GM12878 (cell line): Measurements from ENCODE around the gene SRPK3. TPM values are rescaled to one million over a fixed set of nuclear protein-coding genes. Genes with fewer than 3 reads are reported as not detected.

Source experiments
- ATAC-seq: fragments of 200-7000 bp; cut with Tn5 transposase; 3 replicates; pipeline ENCODE4 v1.9.1; 2020; ENCODE audit warnings: mild to moderate bottlenecking, moderate library complexity
- BruUV-seq: library from RNA; stranded (reverse); fragments of 400-500 nt; replicated peaks from 2 replicates; lab custom pipeline; 2021; lab: Mats Ljungman, UMichigan
- CTCF ChIA-PET: fragments of 300-600 bp; sonication (Branson Sonifier 250); formaldehyde crosslinking; extraction: SDS; loops from one replicate; lab custom pipeline; 2021; ENCODE audit warnings: inconsistent platforms; lab: Yijun Ruan, JAX
- POLR2A ChIA-PET: fragments of 350-600 bp; formaldehyde crosslinking; extraction: SDS; loops from one replicate; lab custom pipeline; 2021; ENCODE audit warnings: inconsistent platforms; lab: Charles Lee
- RAD21 ChIA-PET: fragments of 300-600 bp; sonication (Branson Sonifier 250); formaldehyde crosslinking; loops from one replicate; lab custom pipeline; 2023; ENCODE audit warnings: antibody characterized with exemption; ENCODE audit not compliant: unreplicated experiment; lab: Charles Lee
- SMC1A ChIA-PET: fragments of 300-600 bp; sonication (Branson Sonifier 250); formaldehyde crosslinking; loops from one replicate; lab custom pipeline; 2023; ENCODE audit not compliant: unreplicated experiment, uncharacterized antibody; lab: Charles Lee
- DNase-seq: peaks from one replicate; pipeline ENCODE4 v3.0.0-alpha.2; 2011; ENCODE audit warnings: low read depth, low spot score
- FAIRE-seq: peaks from 3 replicates; lab custom pipeline; 2011; peaks lifted over from hg19 to GRCh38; lab: Jason Lieb, UNC
- H2AFZ ChIP-seq: 2 replicates; pipeline ENCODE4 v1.6.0; 2011; ENCODE audit warnings: low read depth, low read length, control low read depth; ENCODE audit not compliant: control insufficient read depth
- H3K27ac ChIP-seq: 2 replicates; pipeline ENCODE4 v1.5.1; 2011; ENCODE audit warnings: control low read depth; ENCODE audit not compliant: control insufficient read depth, insufficient read depth
- H3K27me3 ChIP-seq, 2 experiments: replicated peaks in 1 of 2; 2 replicates each; pipeline versions ENCODE4 v1.6.0 to v1.6.1; 2011; ENCODE audit warnings: low read length in 1 of 2; ENCODE audit not compliant: control insufficient read depth in 2 of 2, insufficient read depth in 2 of 2
- H3K36me3 ChIP-seq, 2 experiments: 2 replicates each; pipeline ENCODE4 v1.5.1; 2011; ENCODE audit warnings: low read length in 1 of 2; ENCODE audit not compliant: control insufficient read depth in 2 of 2, insufficient read depth in 2 of 2
- H3K4me1 ChIP-seq: 2 replicates; pipeline ENCODE4 v1.6.1; 2011; ENCODE audit warnings: mild to moderate bottlenecking, low read length, moderate library complexity, mixed read lengths; ENCODE audit not compliant: control insufficient read depth, insufficient read depth
- H3K4me2 ChIP-seq: 2 replicates; pipeline ENCODE4 v1.6.0; 2011; ENCODE audit warnings: control low read depth; ENCODE audit not compliant: control insufficient read depth, insufficient read depth
- H3K4me3 ChIP-seq: fragments of 200-600 bp; sonication (generic); 2 replicates; pipeline ENCODE4 v1.5.1; 2016
- H3K79me2 ChIP-seq: 2 replicates; pipeline ENCODE4 v1.6.0; 2011; ENCODE audit warnings: low read length; ENCODE audit not compliant: control insufficient read depth, insufficient read depth
- H3K9ac ChIP-seq: 2 replicates; pipeline ENCODE4 v1.8.0; 2011; ENCODE audit warnings: low read length, control low read depth, mixed read lengths; ENCODE audit not compliant: control insufficient read depth, insufficient read depth
- H3K9me3 ChIP-seq: replicated peaks from 3 replicates; pipeline ENCODE4 v1.5.1; 2011; ENCODE audit warnings: mild to moderate bottlenecking, low read length; ENCODE audit not compliant: control insufficient read depth, insufficient read depth
- H4K20me1 ChIP-seq: 2 replicates; pipeline ENCODE4 v1.6.0; 2011; ENCODE audit not compliant: control insufficient read depth, insufficient read depth
- ATF7 ChIP-seq: fragments of 450-650 bp; IDR thresholded peaks from 2 replicates; pipeline ENCODE4 v1.6.1; 2016; ENCODE audit warnings: low read depth, mild to moderate bottlenecking
- EP300 ChIP-seq, 2 experiments: fragments of 150-350 bp in 1 of 2; IDR thresholded peaks; 2 replicates each; pipeline ENCODE4 v1.6.1; 2011 to 2012; ENCODE audit warnings: low read depth in 2 of 2, low read length in 2 of 2, borderline replicate concordance in 1 of 2, improper control_type of control experiment in 1 of 2, inconsistent platforms in 1 of 2; ENCODE audit not compliant: control insufficient read depth in 1 of 2
- JUND ChIP-seq: IDR thresholded peaks from 2 replicates; pipeline ENCODE4 v1.6.1; 2012; ENCODE audit warnings: low read depth, mild to moderate bottlenecking, low read length, improper control_type of control experiment, moderate library complexity
- MYB ChIP-seq: fragments of 150-350 bp; IDR thresholded peaks from 2 replicates; pipeline ENCODE4 v1.6.1; 2014; ENCODE audit warnings: mild to moderate bottlenecking, low read depth, low read length, borderline replicate concordance
- POLR2AphosphoS2 ChIP-seq: IDR thresholded peaks from 2 replicates; pipeline ENCODE4 v1.6.1; 2011; ENCODE audit warnings: low read depth, mild to moderate bottlenecking, low read length, improper control_type of control experiment, moderate library complexity
- RFX5 ChIP-seq: IDR thresholded peaks from 2 replicates; pipeline ENCODE4 v1.6.1; 2011; ENCODE audit warnings: low read depth, low read length, improper control_type of control experiment
- SPI1 ChIP-seq: IDR thresholded peaks from 2 replicates; pipeline ENCODE4 v1.6.1; 2011; ENCODE audit warnings: low read depth, mild to moderate bottlenecking, low read length, moderate library complexity, borderline replicate concordance; ENCODE audit not compliant: insufficient read depth
- ZNF687 ChIP-seq: fragments of 450-650 bp; IDR thresholded peaks from 2 replicates; pipeline ENCODE4 v1.6.1; 2017; ENCODE audit warnings: mild to moderate bottlenecking, moderate library complexity
- WGBS: methylation state at CpG from one replicate; pipeline ENCODE4 v1.1.6; 2016; ENCODE audit warnings: low lambda C conversion rate; ENCODE audit not compliant: insufficient replicate concordance, insufficient coverage; ENCODE audit errors: missing lambda C conversion rate; 5-methylcytosine and 5-hydroxymethylcytosine counted together
- in situ Hi-C: fragments of 300-500 bp; cut with MboI; formaldehyde crosslinking; loops from 9 replicates; pipeline ENCODE4 v1.14.3; 2018; ENCODE audit warnings: mixed read lengths
- intact Hi-C: fragments of 100-400 bp; cut with micrococcal nuclease; formaldehyde crosslinking; loops from one replicate; pipeline ENCODE4 v1.14.2; 2022; ENCODE audit not compliant: unreplicated experiment
- polyA plus RNA-seq, 11 experiments: library from polyadenylated mRNA; depleted of rRNA in 4 of 11; unstranded in 6 of 11; stranded (reverse) in 5 of 11; fragments of >200 nt; fragmentation: Nextera tagmentation in 4 of 11; fragmentation: Illumina TruSeq in 1 of 11; extraction: Ambion mirVana in 4 of 11; extraction: Trizol in 1 of 11; gene quantifications; 1 replicate in 1 of 11; 2 replicates in 10 of 11; pipeline versions ENCODE4 v1.2.1 to v1.2.3, GENCODE V29; 2011 to 2016; ENCODE audit warnings: inconsistent platforms in 2 of 11, missing spikeins in 2 of 11, low read depth in 1 of 11
- total RNA-seq, 4 experiments: library from RNA; depleted of rRNA in 3 of 4; stranded (reverse); fragments of >200 nt in 3 of 4; fragmentation: Illumina TruSeq in 1 of 4; extraction: Trizol in 1 of 4; gene quantifications; 2 replicates each; pipeline versions ENCODE4 v1.2.1 to v1.2.3, GENCODE V29; 2013 to 2021
- TF ChIP-seq, protein P1 (sequence below): fragments of 450-650 bp; IDR thresholded peaks from 2 replicates; pipeline ENCODE4 v1.6.1; 2017; ENCODE audit warnings: low read depth, mild to moderate bottlenecking, moderate library complexity
- TF ChIP-seq, protein P2 (sequence below): fragments of 450-650 bp; IDR thresholded peaks from 2 replicates; pipeline ENCODE4 v1.6.1; 2016; ENCODE audit warnings: mild to moderate bottlenecking
- TF ChIP-seq, protein P3 (sequence below): fragments of 450-650 bp; IDR thresholded peaks from 2 replicates; pipeline ENCODE4 v1.6.1; 2017; ENCODE audit warnings: antibody characterized with exemption, mild to moderate bottlenecking, moderate library complexity

Gene SRPK3
- total and polyA plus RNA-seq, 10 of the 15 experiments (the other 5 are each of a cell fraction or from before 2014, with no cell fraction given): 0.05 to 0.19 TPM; not detected in 8

DNA sequence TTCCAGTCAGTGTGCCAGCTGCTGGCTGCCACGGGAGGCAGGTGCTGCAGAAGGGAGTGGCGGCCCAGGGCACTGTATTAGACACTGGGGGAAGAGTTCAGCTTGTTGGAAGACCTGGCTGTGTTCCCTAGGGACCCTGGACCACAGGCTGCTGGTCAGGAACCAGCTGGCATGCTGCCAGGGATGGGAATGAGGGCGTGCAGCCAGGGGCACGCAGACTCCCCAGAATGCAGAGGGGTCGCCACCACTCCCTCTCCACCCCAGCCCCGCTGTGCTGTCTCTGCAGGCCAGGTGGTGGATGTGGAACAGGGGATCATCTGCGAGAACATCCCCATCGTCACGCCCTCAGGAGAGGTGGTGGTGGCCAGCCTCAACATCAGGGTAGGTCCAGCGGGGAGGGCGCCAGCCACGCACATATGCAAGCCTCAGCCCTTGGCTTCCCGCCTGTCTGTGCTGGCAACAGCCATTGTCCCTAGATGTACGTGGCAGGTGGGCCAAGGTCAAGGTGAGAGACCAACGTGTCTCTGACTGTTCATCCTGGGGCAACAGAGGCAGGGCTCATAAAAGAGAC, 43.9 kb upstream of the SRPK3 start (continued):
- TF ChIP-seq, protein P1, sequence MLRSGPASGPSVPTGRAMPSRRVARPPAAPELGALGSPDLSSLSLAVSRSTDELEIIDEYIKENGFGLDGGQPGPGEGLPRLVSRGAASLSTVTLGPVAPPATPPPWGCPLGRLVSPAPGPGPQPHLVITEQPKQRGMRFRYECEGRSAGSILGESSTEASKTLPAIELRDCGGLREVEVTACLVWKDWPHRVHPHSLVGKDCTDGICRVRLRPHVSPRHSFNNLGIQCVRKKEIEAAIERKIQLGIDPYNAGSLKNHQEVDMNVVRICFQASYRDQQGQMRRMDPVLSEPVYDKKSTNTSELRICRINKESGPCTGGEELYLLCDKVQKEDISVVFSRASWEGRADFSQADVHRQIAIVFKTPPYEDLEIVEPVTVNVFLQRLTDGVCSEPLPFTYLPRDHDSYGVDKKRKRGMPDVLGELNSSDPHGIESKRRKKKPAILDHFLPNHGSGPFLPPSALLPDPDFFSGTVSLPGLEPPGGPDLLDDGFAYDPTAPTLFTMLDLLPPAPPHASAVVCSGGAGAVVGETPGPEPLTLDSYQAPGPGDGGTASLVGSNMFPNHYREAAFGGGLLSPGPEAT: no peak

GRCh38 chrX:153738056-153738605, 42.7 kb upstream of the SRPK3 start:
- Histone ChIP-seq H3K36me3 (no peaks in the 10 kb centered on the region), H3K4me1 (no peaks in the 10 kb centered on the region), H3K4me2 (no peak overlapping the region), H2AFZ (no peak overlapping the region), H3K27me3 (no peaks in the 10 kb centered on the region), H3K9ac (no peak overlapping the region), H3K4me3 (no peak overlapping the region), H3K79me2 (no peaks in the 10 kb centered on the region), H4K20me1 (no peaks in the 10 kb centered on the region), H3K9me3 (no peaks in the 10 kb centered on the region; the same call in 2 of the 3 replicates), H3K27ac (no peak overlapping the region)
- no peak for DNase-seq
- ChIA-PET SMC1A (no interaction called here), POLR2A (no interaction called here), RAD21 (no interaction called here), CTCF (no interaction called here)
- WGBS: 87% methylated on average over 26 of the region's 27 CpGs
- in situ Hi-C loops (loop anchor here (10.0 kb wide), 2 partner anchors 47 to 63 kb away; partner anchors contain the start of genes PNCK and SRPK3), intact Hi-C loops (no loop called here)
- no peak for ATAC-seq
- no peak for FAIRE-seq
- BruUV-seq: no TSS peak
- TF ChIP-seq EP300 (IDR thresholded peaks at IDR 0.05; ENCODE audit: borderline replicate concordance in 1 of 2, control insufficient read depth in 1 of 2, low read depth in 2 of 2, low read length in 2 of 2) (no peak), ZNF687 (no peak), RFX5 (no peak), JUND (no peak), ATF7 (no peak), POLR2AphosphoS2 (no peak), MYB (no peak), SPI1 (no peak)
- TF ChIP-seq, protein P2, sequence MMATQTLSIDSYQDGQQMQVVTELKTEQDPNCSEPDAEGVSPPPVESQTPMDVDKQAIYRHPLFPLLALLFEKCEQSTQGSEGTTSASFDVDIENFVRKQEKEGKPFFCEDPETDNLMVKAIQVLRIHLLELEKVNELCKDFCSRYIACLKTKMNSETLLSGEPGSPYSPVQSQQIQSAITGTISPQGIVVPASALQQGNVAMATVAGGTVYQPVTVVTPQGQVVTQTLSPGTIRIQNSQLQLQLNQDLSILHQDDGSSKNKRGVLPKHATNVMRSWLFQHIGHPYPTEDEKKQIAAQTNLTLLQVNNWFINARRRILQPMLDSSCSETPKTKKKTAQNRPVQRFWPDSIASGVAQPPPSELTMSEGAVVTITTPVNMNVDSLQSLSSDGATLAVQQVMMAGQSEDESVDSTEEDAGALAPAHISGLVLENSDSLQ: no peak
- TF ChIP-seq, protein P3, sequence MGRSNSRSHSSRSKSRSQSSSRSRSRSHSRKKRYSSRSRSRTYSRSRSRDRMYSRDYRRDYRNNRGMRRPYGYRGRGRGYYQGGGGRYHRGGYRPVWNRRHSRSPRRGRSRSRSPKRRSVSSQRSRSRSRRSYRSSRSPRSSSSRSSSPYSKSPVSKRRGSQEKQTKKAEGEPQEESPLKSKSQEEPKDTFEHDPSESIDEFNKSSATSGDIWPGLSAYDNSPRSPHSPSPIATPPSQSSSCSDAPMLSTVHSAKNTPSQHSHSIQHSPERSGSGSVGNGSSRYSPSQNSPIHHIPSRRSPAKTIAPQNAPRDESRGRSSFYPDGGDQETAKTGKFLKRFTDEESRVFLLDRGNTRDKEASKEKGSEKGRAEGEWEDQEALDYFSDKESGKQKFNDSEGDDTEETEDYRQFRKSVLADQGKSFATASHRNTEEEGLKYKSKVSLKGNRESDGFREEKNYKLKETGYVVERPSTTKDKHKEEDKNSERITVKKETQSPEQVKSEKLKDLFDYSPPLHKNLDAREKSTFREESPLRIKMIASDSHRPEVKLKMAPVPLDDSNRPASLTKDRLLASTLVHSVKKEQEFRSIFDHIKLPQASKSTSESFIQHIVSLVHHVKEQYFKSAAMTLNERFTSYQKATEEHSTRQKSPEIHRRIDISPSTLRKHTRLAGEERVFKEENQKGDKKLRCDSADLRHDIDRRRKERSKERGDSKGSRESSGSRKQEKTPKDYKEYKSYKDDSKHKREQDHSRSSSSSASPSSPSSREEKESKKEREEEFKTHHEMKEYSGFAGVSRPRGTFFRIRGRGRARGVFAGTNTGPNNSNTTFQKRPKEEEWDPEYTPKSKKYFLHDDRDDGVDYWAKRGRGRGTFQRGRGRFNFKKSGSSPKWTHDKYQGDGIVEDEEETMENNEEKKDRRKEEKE: no peak
